NT2/D1 (cell line): Measurements from ENCODE around the gene TSPEAR.

Source experiments
- SUZ12 ChIP-seq: IDR thresholded peaks from 2 replicates; pipeline ENCODE4 v1.6.1; 2011; ENCODE audit not compliant: insufficient read length, insufficient read depth; ENCODE audit errors: extremely low read depth
- YY1 ChIP-seq: IDR thresholded peaks from 2 replicates; pipeline ENCODE4 v1.6.1; 2011; ENCODE audit not compliant: insufficient read length, insufficient read depth
- ZNF274 ChIP-seq: IDR thresholded peaks from 2 replicates; pipeline ENCODE4 v1.6.1; 2011; ENCODE audit warnings: mild to moderate bottlenecking, low read depth, low read length

GRCh38 chr21:44732956-44733355, 21.6 kb upstream of the TSPEAR start:
- TF ChIP-seq SUZ12 = no peak
- no peak for TF ChIP-seq YY1
- no peak for TF ChIP-seq ZNF274
